K562 (cell line): ENCODE results near the gene NOCT. TPM values are rescaled to one million over a fixed set of nuclear protein-coding genes. Genes with fewer than 3 reads are reported as not detected.

Experiments
- BRCA1 ChIP-seq, 2 experiments: fragments of 450-650 bp in 1 of 2; sonication (generic) in 1 of 2; formaldehyde crosslinking in 1 of 2; IDR thresholded peaks; 2 replicates each; pipeline versions ENCODE4 v1.5.0 to v1.6.1; 2017 to 2020; ENCODE audit warnings: mild to moderate bottlenecking in 1 of 2, missing genetic modification reagents in 1 of 2
- CAMTA2 ChIP-seq: fragments of 250-450 bp; sonication (Bioruptor Pico); conservative IDR thresholded peaks from 2 replicates; pipeline ENCODE4 v1.5.1; 2022
- FOSL1 ChIP-seq: fragments of 200-800 bp; sonication (Bioruptor generic); conservative IDR thresholded peaks from 2 replicates; pipeline ENCODE4 v1.6.1; 2016; ENCODE audit warnings: missing genetic modification characterization, missing compliant biosample characterization
- GMEB1 ChIP-seq: fragments of 250-450 bp; sonication (Bioruptor Pico); IDR thresholded peaks from 2 replicates; pipeline ENCODE4 v1.4.0; 2020; ENCODE audit warnings: mild to moderate bottlenecking
- GTF2E2 ChIP-seq: fragments of 200-800 bp; sonication (Bioruptor generic); IDR thresholded peaks from 2 replicates; pipeline ENCODE4 v1.6.1; 2016; ENCODE audit warnings: missing genetic modification characterization, missing compliant biosample characterization
- HDAC1 ChIP-seq, 2 experiments: fragments of 450-650 bp; IDR thresholded peaks; 2 replicates each; pipeline ENCODE4 v1.6.1; 2016 to 2017; ENCODE audit warnings: inconsistent platforms in 1 of 2, mild to moderate bottlenecking in 1 of 2, moderate library complexity in 1 of 2
- KLF10 ChIP-seq: fragments of 250-450 bp; sonication (Bioruptor Pico); IDR thresholded peaks from 2 replicates; pipeline ENCODE4 v1.6.1; 2021; ENCODE audit warnings: matching md5 sums
- KLF6 ChIP-seq: fragments of 250-450 bp; sonication (Bioruptor Pico); IDR thresholded peaks from 2 replicates; pipeline ENCODE4 v1.4.0; 2020; ENCODE audit warnings: mild to moderate bottlenecking, moderate library complexity, borderline replicate concordance
- MTA2 ChIP-seq: fragments of 450-650 bp; IDR thresholded peaks from 2 replicates; pipeline ENCODE4 v1.6.1; 2016; ENCODE audit warnings: low read depth
- NCOA1 ChIP-seq: fragments of 450-650 bp; IDR thresholded peaks from 2 replicates; pipeline ENCODE4 v1.6.1; 2016; ENCODE audit warnings: low read depth
- POLR3G ChIP-seq: IDR thresholded peaks from 2 replicates; pipeline ENCODE4 v1.6.1; 2011; ENCODE audit not compliant: insufficient read length, insufficient replicate concordance; ENCODE audit errors: extremely low read depth
- SAFB ChIP-seq: fragments of 200-400 bp; formaldehyde crosslinking; IDR thresholded peaks from 2 replicates; pipeline ENCODE4 v1.6.1; 2017; ENCODE audit warnings: low read depth, low read length, borderline replicate concordance
- TCFL5 ChIP-seq: fragments of 250-450 bp; sonication (Bioruptor Pico); conservative IDR thresholded peaks from 2 replicates; pipeline ENCODE4 v1.6.1; 2021; ENCODE audit warnings: mild to moderate bottlenecking, moderate library complexity, matching md5 sums
- U2AF2 ChIP-seq: fragments of 200-400 bp; formaldehyde crosslinking; optimal IDR thresholded peaks from 2 replicates; pipeline ENCODE3; 2017; ENCODE audit warnings: low read depth, mild to moderate bottlenecking, low read length
- ZBTB12 ChIP-seq: fragments of 250-450 bp; sonication (Bioruptor Pico); IDR thresholded peaks from 2 replicates; pipeline ENCODE4 v1.4.0; 2020
- ZFP30 ChIP-seq: fragments of 250-450 bp; sonication (Bioruptor Pico); IDR thresholded peaks from 2 replicates; pipeline ENCODE4 v1.8.0; 2022; ENCODE audit warnings: moderate library complexity, mild to moderate bottlenecking, inconsistent platforms, borderline replicate concordance
- ZKSCAN8 ChIP-seq: fragments of 200-800 bp; sonication (Bioruptor generic); IDR thresholded peaks from 2 replicates; pipeline ENCODE4 v1.6.1; 2016; ENCODE audit warnings: missing genetic modification characterization, missing compliant biosample characterization
- ZNF280A ChIP-seq: fragments of 450-650 bp; IDR thresholded peaks from 2 replicates; pipeline ENCODE4 v1.6.1; 2018; ENCODE audit warnings: mild to moderate bottlenecking, low read depth; ENCODE audit not compliant: partially characterized antibody
- ZNF507 ChIP-seq: conservative IDR thresholded peaks from 2 replicates; pipeline ENCODE4 v1.6.1; 2017; ENCODE audit warnings: missing genetic modification characterization, missing compliant biosample characterization
- ZNF512 ChIP-seq: IDR thresholded peaks from 2 replicates; pipeline ENCODE4 v1.6.1; 2016; ENCODE audit warnings: missing genetic modification characterization, missing compliant biosample characterization
- ZNF764 ChIP-seq: fragments of 250-450 bp; sonication (Bioruptor Pico); IDR thresholded peaks from 2 replicates; pipeline ENCODE4 v1.4.0; 2020; ENCODE audit warnings: low read depth, mild to moderate bottlenecking, moderate library complexity
- ZNF778 ChIP-seq: fragments of 450-650 bp; formaldehyde crosslinking; IDR thresholded peaks from 2 replicates; pipeline ENCODE4 v1.4.0; 2020; ENCODE audit warnings: mild to moderate bottlenecking, moderate library complexity
- polyA plus RNA-seq, 8 experiments: library from polyadenylated mRNA; depleted of rRNA in 4 of 8; stranded (reverse) in 5 of 8; unstranded in 3 of 8; fragments of >200 nt; fragmentation: Nextera tagmentation in 2 of 8; fragmentation: Illumina TruSeq in 1 of 8; extraction: Ambion mirVana in 2 of 8; extraction: Trizol in 1 of 8; gene quantifications; 2 replicates each; pipeline versions ENCODE4 v1.2.1 to v1.2.3, GENCODE V29; 2011 to 2014; ENCODE audit warnings: inconsistent platforms in 1 of 8, missing spikeins in 1 of 8
- total RNA-seq, 7 experiments: library from RNA; depleted of rRNA in 6 of 7; stranded (reverse); fragments of >200 nt in 6 of 7; fragmentation: Illumina TruSeq in 2 of 7; extraction: Trizol in 2 of 7; gene quantifications; 2 replicates each; pipeline versions ENCODE4 v1.2.1 to v1.2.3, GENCODE V29; 2011 to 2021; ENCODE audit warnings: low replicate concordance in 1 of 7

The NOCT gene
- total and polyA plus RNA-seq, 9 of the 15 experiments (the other 6 are each of a cell fraction or from before 2014, with no cell fraction given), result 1.3 to 20.2 (median 11.1) TPM

- TF ChIP-seq ZNF512 (tag) (no peak), TCFL5 (CRISPR knock-in tag) (no peak), BRCA1 (IDR thresholded peaks at IDR 0.05) (no peak), BRCA1 (CRISPR knock-in tag; IDR thresholded peaks at IDR 0.05) (no peak), NCOA1 (no peak), ZNF507 (tag) (no peak), U2AF2 (no peak), ZNF280A (no peak), SAFB (no peak), HDAC1 (IDR thresholded peaks at IDR 0.05) (peak in 1 of 2 experiments; percentile 98; a peak in 2 of 4 replicates), ZNF778 (CRISPR knock-in tag) (no peak), ZFP30 (no peak), KLF10 (CRISPR knock-in tag) (no peak), KLF6 (CRISPR knock-in tag) (no peak), CAMTA2 (CRISPR knock-in tag) (no peak), ZNF764 (CRISPR knock-in tag) (no peak), ZKSCAN8 (no peak), ZBTB12 (CRISPR knock-in tag) (no peak), FOSL1 (tag) (no peak), GMEB1 (CRISPR knock-in tag) (peak; percentile 42; the same call in 1 of the 2 replicates), POLR3G (no peak), MTA2 (0 out of 2 replicates have a peak, but pooled peaks have one; percentile 8), GTF2E2 (no peak)
Measured at GRCh38 chr4:139082750-139083606, 67.4 kb downstream of the NOCT start (continued).
